RWPE1 (cell line): ENCODE results near the gene HOXD8.

Experiments used
- CTCF ChIA-PET: fragments of 350-600 bp; sonication (Branson Sonifier 250); formaldehyde crosslinking; extraction: SDS; loops from one replicate; lab custom pipeline; 2021; lab: Yijun Ruan, JAX
- POLR2A ChIA-PET: fragments of 400-600 bp; formaldehyde crosslinking; extraction: SDS; loops from one replicate; lab custom pipeline; 2020; ENCODE audit warnings: antibody characterized with exemption; ENCODE audit not compliant: low non-redundant PET; lab: Yijun Ruan, JAX
- DNase-seq: peaks from one replicate; pipeline ENCODE4 v3.0.0; 2012; ENCODE audit warnings: low spot score
- H3K27ac ChIP-seq: fragments of 450-650 bp; 2 replicates; pipeline ENCODE4 v1.5.1; 2017
- CTCF ChIP-seq: fragments of 450-650 bp; conservative IDR thresholded peaks from 2 replicates; pipeline ENCODE4 v1.5.1; 2017; ENCODE audit warnings: low read depth, mild to moderate bottlenecking

Gene HOXD8

GRCh38 chr2:176094349-176094748, 35.2 kb upstream of the HOXD8 start:
- CTCF ChIA-PET, result interaction anchor here (1.3 kb wide), 1 partner anchor 8 kb away, joined by 6 read pairs; no protein-coding TSS in a partner anchor
- H3K27ac ChIP-seq, result no peak overlapping the region
- no peak for TF ChIP-seq CTCF
- POLR2A ChIA-PET, result interaction anchor here (0.6 kb wide), 1 partner anchor 12 kb away, joined by 3 read pairs; no protein-coding TSS in a partner anchor
- DNase-seq, result no peak

DNA sequence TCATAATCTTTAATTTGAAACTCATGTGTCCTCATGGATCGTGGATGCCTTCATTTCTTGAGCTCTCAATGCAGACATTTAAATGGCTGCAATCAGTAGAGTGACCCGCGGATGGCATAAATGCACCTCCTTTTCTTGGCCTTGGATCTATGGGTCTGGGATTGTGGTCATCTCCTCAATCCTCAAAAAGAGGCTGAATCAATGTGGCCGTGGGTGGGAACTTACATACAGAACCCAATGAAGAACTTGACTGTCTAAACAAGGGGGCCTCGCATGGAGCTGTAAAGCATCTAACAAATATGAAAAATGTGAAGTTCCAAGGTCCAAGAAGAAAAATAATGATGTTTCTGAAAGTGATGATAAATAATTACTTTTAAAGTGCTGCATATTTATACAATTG, 34.1 kb upstream of the HOXD8 start:
- ChIA-PET POLR2A (no interaction called here), CTCF (interaction anchor here (2.6 kb wide), 1 partner anchor 15 kb away, joined by 16 read pairs; no protein-coding TSS in a partner anchor)
- no peak for DNase-seq
- H3K27ac ChIP-seq, result no peak overlapping the region
- TF ChIP-seq CTCF, result no peak

DNA sequence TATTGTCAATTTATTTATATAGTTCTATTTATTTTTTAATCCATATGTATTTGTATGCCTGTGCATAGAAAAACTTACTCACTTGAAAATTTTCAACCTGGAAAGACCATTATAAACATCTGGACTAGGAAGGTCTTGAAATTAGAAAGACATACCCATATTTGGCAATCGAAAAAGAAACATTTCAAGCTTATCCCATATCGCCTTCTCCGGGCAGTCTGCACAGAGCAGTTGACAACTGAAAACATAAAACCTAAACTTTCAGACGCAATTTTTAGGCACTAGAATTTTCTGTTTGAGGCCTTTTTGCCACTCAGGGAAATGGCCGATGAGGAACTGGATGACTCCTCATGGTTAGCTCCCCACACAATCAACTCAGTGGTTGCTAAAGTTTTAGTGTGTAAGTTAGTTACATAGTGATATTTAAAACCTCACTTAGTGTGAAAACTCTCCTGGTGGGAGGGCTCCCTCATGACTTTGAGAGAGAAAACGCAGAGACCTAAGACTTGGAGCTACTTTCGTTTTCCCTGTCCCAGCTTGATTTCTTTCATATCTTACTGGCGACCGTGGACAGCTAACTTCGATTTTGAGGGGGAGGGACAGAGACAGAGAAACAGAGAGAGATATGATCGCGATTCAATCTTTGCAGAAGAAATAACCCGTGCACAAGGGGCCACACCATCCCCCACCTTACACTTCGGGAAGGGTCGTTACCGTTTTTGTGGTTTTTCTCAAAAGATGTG, 33.1 kb upstream of the HOXD8 start:
- TF ChIP-seq CTCF, result no peak
- no peak overlapping the region for H3K27ac ChIP-seq
- CTCF ChIA-PET, result interaction anchor here (0.6 to 2.6 kb wide), 9 partner anchors 8 to 1844 kb away, joined by 3 to 16 read pairs (median 4); no protein-coding TSS in a partner anchor
- POLR2A ChIA-PET, result interaction anchor here (0.9 kb wide), 1 partner anchor 10 kb away, joined by 4 read pairs; the partner anchor contains the start of gene HOXD11
- no peak for DNase-seq

DNA sequence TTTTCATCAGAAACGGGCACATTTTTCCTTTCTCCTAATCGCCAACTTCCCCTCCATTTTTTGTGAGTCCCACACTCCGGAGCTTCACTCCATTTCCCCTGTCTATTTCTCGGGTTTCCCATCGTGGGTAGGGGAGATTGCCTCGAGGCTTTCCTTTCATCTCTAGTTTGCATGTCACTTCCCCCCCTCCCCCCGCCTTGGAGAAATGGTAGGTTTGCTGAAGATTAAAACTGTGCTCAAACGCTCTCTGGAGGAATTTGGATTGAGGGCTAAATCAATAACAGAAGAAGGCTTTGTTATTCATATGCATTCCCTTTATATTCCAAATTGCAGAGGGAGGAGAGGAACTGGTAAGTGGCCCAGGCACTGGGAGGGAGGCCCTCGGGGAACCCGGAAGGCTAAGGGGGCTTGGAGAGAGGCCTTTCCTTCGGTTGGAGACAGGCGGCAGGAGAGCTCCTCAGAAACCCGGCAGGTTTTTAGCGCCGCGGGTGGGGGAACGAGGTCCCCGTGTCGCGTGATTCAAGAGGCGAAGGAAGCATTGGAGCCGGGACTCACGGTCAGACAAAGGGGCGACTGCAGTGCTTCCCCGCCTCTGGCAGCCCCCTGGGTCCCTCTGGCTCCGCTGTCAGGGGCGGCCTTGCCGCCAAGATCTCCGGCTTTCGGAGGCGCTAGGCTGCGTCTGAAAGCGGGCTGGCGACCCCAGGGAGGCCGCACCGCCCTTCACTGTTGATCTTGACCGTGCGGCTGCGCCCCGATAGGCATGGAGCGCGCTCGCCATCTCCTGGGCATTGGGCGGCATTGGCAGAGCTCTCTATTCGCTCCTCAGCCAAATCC, 32.3 kb upstream of the HOXD8 start:
- TF ChIP-seq CTCF, result peak; percentile 91
- peak; percentile 71 for DNase-seq
- peak overlapping the region; percentile 68 for H3K27ac ChIP-seq
- CTCF ChIA-PET, result interaction anchor here (0.6 to 2.6 kb wide), 21 partner anchors 9 to 1843 kb away, joined by 3 to 16 read pairs (median 4); no protein-coding TSS in a partner anchor
- POLR2A ChIA-PET, result interaction anchor here (0.9 kb wide), 1 partner anchor 9 kb away, joined by 4 read pairs; the partner anchor contains the start of gene HOXD11

DNA sequence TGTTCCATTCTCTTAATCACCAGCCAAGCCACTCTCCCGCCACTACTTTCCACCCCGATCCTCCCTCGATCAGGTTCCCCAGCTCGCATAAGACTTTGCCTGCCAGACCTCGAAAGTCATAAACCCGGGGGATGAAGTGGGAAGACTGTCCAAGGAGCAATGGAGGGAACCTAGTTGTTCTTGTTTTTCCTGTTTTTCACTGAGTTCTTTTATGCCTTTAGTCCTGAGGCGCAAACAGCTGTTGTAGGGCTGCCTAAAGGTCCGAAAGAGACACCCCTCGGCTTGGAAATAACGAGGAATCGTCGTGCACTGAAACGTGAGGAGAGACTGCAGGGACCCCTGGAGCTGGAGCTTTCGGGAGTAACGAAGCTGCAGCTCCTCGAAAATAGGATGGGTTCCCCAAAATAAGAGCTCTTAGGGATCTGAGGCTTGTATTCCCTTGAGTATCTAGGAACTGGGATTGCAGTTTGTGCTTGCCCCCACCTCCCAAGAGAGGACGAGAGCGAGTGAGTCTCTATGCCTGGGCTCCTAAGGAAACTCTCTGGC, 31.6 kb upstream of the HOXD8 start:
- TF ChIP-seq CTCF, result peak; percentile 46
- H3K27ac ChIP-seq, result peak overlapping the region; percentile 68
- POLR2A ChIA-PET, result interaction anchor here (0.9 kb wide), 1 partner anchor 9 kb away, joined by 4 read pairs; the partner anchor contains the start of gene HOXD11
- no peak for DNase-seq
- CTCF ChIA-PET, result interaction anchor here (0.6 to 2.6 kb wide), 18 partner anchors 9 to 1404 kb away, joined by 3 to 16 read pairs (median 4); no protein-coding TSS in a partner anchor
